SK-N-SH (cell line): ENCODE results near the gene ARHGEF1. TPM values are rescaled to one million over a fixed set of nuclear protein-coding genes. Genes with fewer than 3 reads are reported as not detected.

Experiments
- CTCF ChIA-PET: fragments of 300-600, 350-600 bp; formaldehyde crosslinking; extraction: SDS; loops from one replicate; lab custom pipeline; 2021; lab: Yijun Ruan, JAX
- POLR2A ChIA-PET: fragments of 350-600 bp; sonication (Branson Sonifier 250); formaldehyde crosslinking; extraction: SDS; loops from one replicate; lab custom pipeline; 2020; ENCODE audit warnings: antibody characterized with exemption, inconsistent platforms; lab: Yijun Ruan, JAX
- DNase-seq: peaks from one replicate; pipeline ENCODE4 v3.0.0; 2012
- H2AFZ ChIP-seq: fragments of 200-600 bp; sonication (generic); 2 replicates; pipeline ENCODE4 v1.8.1; 2016; ENCODE audit warnings: antibody characterized with exemption, mild to moderate bottlenecking, low read depth
- H3F3A ChIP-seq: fragments of 200-600 bp; sonication (generic); replicated peaks from 2 replicates; pipeline ENCODE3; 2016; ENCODE audit warnings: antibody characterized with exemption, mild to moderate bottlenecking; ENCODE audit not compliant: insufficient read depth
- H3K27ac ChIP-seq, 2 experiments: fragments of 200-500 bp in 1 of 2; fragments of 200-600 bp in 1 of 2; sonication (Bioruptor generic) in 1 of 2; sonication (generic), shearing (Covaris generic) in 1 of 2; 2 replicates each; pipeline versions ENCODE4 v1.5.1 to v1.6.1; 2014 to 2016; ENCODE audit warnings: low read depth in 2 of 2, inconsistent platforms in 1 of 2, low read length in 1 of 2, mild to moderate bottlenecking in 1 of 2, mixed read lengths in 1 of 2
- H3K27me3 ChIP-seq: fragments of 200-600 bp; sonication (generic), shearing (Covaris generic); 2 replicates; pipeline ENCODE4 v1.6.1; 2016; ENCODE audit warnings: mixed run types; ENCODE audit not compliant: insufficient read depth
- H3K36me3 ChIP-seq, 2 experiments: fragments of 200-500 bp in 1 of 2; fragments of 200-600 bp in 1 of 2; sonication (Bioruptor generic) in 1 of 2; sonication (generic) in 1 of 2; replicated peaks in 1 of 2; 2 replicates each; pipeline versions ENCODE3 to v1.5.1; 2014 to 2016; ENCODE audit warnings: low read length in 1 of 2, mild to moderate bottlenecking in 1 of 2; ENCODE audit not compliant: insufficient read depth in 2 of 2, control insufficient read depth in 1 of 2
- H3K4me1 ChIP-seq, 2 experiments: fragments of 200-500 bp in 1 of 2; fragments of 200-600 bp in 1 of 2; sonication (Bioruptor generic) in 1 of 2; sonication (generic), shearing (Covaris generic) in 1 of 2; 2 replicates each; pipeline versions ENCODE4 v1.5.1 to v1.6.1; 2014 to 2016; ENCODE audit warnings: low read depth in 1 of 2, low read length in 1 of 2, mixed run types in 1 of 2; ENCODE audit not compliant: insufficient read depth in 2 of 2, control insufficient read depth in 1 of 2
- H3K4me2 ChIP-seq: fragments of 200-600 bp; sonication (generic), shearing (Covaris generic); 2 replicates; pipeline ENCODE4 v1.6.1; 2017; ENCODE audit warnings: mixed run types
- H3K4me3 ChIP-seq, 2 experiments: fragments of 200-500 bp in 1 of 2; fragments of 200-600 bp in 1 of 2; sonication (Bioruptor generic) in 1 of 2; sonication (generic), shearing (Covaris generic) in 1 of 2; 2 replicates each; pipeline versions ENCODE4 v1.5.1 to v1.8.1; 2014 to 2016; ENCODE audit warnings: low read depth in 2 of 2, inconsistent platforms in 1 of 2, low read length in 1 of 2, mild to moderate bottlenecking in 1 of 2, mixed read lengths in 1 of 2, moderate library complexity in 1 of 2
- H3K79me2 ChIP-seq: fragments of 200-600 bp; sonication (generic); 2 replicates; pipeline ENCODE4 v1.8.1; 2017; ENCODE audit warnings: mild to moderate bottlenecking; ENCODE audit not compliant: insufficient read depth
- H3K9ac ChIP-seq: fragments of 200-600 bp; sonication (generic); 2 replicates; pipeline ENCODE4 v1.6.1; 2017; ENCODE audit warnings: mixed run types
- H3K9me2 ChIP-seq: fragments of 200-600 bp; sonication (generic); 2 replicates; pipeline ENCODE4 v1.6.1; 2017; ENCODE audit warnings: mixed run types
- H3K9me3 ChIP-seq: fragments of 200-600 bp; sonication (generic); 2 replicates; pipeline ENCODE4 v1.6.1; 2017; ENCODE audit warnings: mixed run types, mild to moderate bottlenecking, moderate library complexity
- H4K20me1 ChIP-seq: fragments of 200-600 bp; sonication (generic); 2 replicates; pipeline ENCODE4 v1.6.1; 2017; ENCODE audit warnings: mild to moderate bottlenecking, mixed run types; ENCODE audit not compliant: insufficient read depth
- EP300 ChIP-seq, 2 experiments: IDR thresholded peaks; 2 replicates each; pipeline versions ENCODE4 v1.4.0 to v1.6.1; 2012; ENCODE audit warnings: borderline replicate concordance in 1 of 2, low read depth in 1 of 2, low read length in 1 of 2
- FOXJ3 ChIP-seq: sonication (generic); formaldehyde crosslinking; IDR thresholded peaks from 2 replicates; pipeline ENCODE4 v1.5.1; 2020; ENCODE audit warnings: mild to moderate bottlenecking, missing genetic modification reagents
- PBX3 ChIP-seq: IDR thresholded peaks from 2 replicates; pipeline ENCODE4; 2012
- RCOR1 ChIP-seq: fragments of 150-350 bp; IDR thresholded peaks from 2 replicates; pipeline ENCODE4 v1.6.1; 2017; ENCODE audit warnings: antibody characterized with exemption, low read length
- REST ChIP-seq: IDR thresholded peaks from 2 replicates; pipeline ENCODE4 v1.6.1; 2012; ENCODE audit warnings: mild to moderate bottlenecking, low read depth, low read length, moderate library complexity
- SIN3A ChIP-seq: IDR thresholded peaks from 2 replicates; pipeline ENCODE4 v1.6.1; 2012; ENCODE audit warnings: low read depth, mild to moderate bottlenecking, low read length, moderate library complexity, borderline replicate concordance
- TEAD4 ChIP-seq: IDR thresholded peaks from 2 replicates; pipeline ENCODE4 v1.4.0; 2012; ENCODE audit warnings: mild to moderate bottlenecking, borderline replicate concordance; ENCODE audit not compliant: insufficient read depth
- USF1 ChIP-seq: IDR thresholded peaks from 2 replicates; pipeline ENCODE4 v1.4.0; 2012; ENCODE audit warnings: low read depth, borderline replicate concordance
- YY1 ChIP-seq: IDR thresholded peaks from 2 replicates; pipeline ENCODE4 v1.4.0; 2012; ENCODE audit warnings: low read depth, mild to moderate bottlenecking
- ZBTB33 ChIP-seq: IDR thresholded peaks from 2 replicates; pipeline ENCODE4 v1.4.0; 2012; ENCODE audit warnings: low read depth, borderline replicate concordance
- WGBS: methylation state at CpG from one replicate; pipeline ENCODE4 v1.1.6; 2017; ENCODE audit warnings: low lambda C conversion rate; 5-methylcytosine and 5-hydroxymethylcytosine counted together
- polyA plus RNA-seq, 3 experiments: library from polyadenylated mRNA; depleted of rRNA; stranded (reverse); fragments of >200 nt; gene quantifications; 2 replicates each; pipeline ENCODE4 v1.2.3, GENCODE V29; 2012

The ARHGEF1 gene
- polyA plus RNA-seq, 1 of the 3 experiments (the other 2 are of a cell fraction): 102 TPM

GRCh38 chr19:41876847-41877832 lies 5.8 kb upstream of the ARHGEF1 start, which contains the start of gene CD79A:
Gene CD79A, plus strand, starts transcription at chr19:41877279. Its CDS starts 26 bp downstream, at chr19:41877305.
- no peaks in the 10 kb centered on the region for H3K79me2 ChIP-seq
- no peak within 1 kb of the TSS for H3K4me2 ChIP-seq
- no peak within 1 kb of the TSS for H3K4me3 ChIP-seq
- CTCF ChIA-PET: interaction anchor here (0.7 to 1.0 kb wide), 2 partner anchors 74 to 151 kb away, joined by 3 read pairs; no protein-coding TSS in a partner anchor
- peaks cover 0 to 5% of the 10 kb centered on the region in 2 experiments; a peak in 1 of 4 replicates for H3K4me1 ChIP-seq
- H3K27ac ChIP-seq: no peak within 1 kb of the TSS
- no peak within 1 kb of the TSS for H3K9ac ChIP-seq
- peaks cover 13% of the 10 kb centered on the region; the same call in 1 of the 2 replicates for H4K20me1 ChIP-seq
- no peaks in the 10 kb centered on the region for H3K27me3 ChIP-seq
- H3F3A ChIP-seq: peaks cover 35% of the 10 kb centered on the region
- H3K9me3 ChIP-seq: no peaks in the 10 kb centered on the region
- POLR2A ChIA-PET: interaction anchor here (0.9 kb wide), 1 partner anchor 17 kb away, joined by 4 read pairs; the partner anchor contains the start of gene RPS19
- H3K36me3 ChIP-seq: peaks cover 0 to 2% of the 10 kb centered on the region in 2 experiments
- H3K9me2 ChIP-seq: no peaks in the 10 kb centered on the region
- TF ChIP-seq TEAD4: no peak
- no peak for TF ChIP-seq RCOR1
- no peak for TF ChIP-seq YY1
- TF ChIP-seq REST: no peak
- no peak for TF ChIP-seq EP300 (IDR thresholded peaks at IDR 0.05; ENCODE audit: borderline replicate concordance in 1 of 2, low read depth in 1 of 2, low read length in 1 of 2)
- TF ChIP-seq SIN3A: no peak
- TF ChIP-seq ZBTB33: no peak
- no peak for TF ChIP-seq PBX3
- TF ChIP-seq USF1: no peak
- TF ChIP-seq FOXJ3 (CRISPR knock-in tag): no peak
- no peak for DNase-seq
- WGBS: 80% methylated on average over 9 of the region's 9 CpGs
- H2AFZ ChIP-seq: no peak within 1 kb of the TSS
